OCI-LY7 (cell line): Measurements from ENCODE around the gene SMURF2.

Experiments
- EZH2phosphoT487 ChIP-seq: fragments of 200-600 bp; sonication (generic); IDR thresholded peaks from 2 replicates; pipeline ENCODE4 v1.6.1; 2018; ENCODE audit warnings: low read depth, borderline replicate concordance, mild to moderate bottlenecking, mixed run types, antibody characterized with exemption, low read length, moderate library complexity, mixed read lengths
- TF ChIP-seq, protein P1 (sequence below): fragments of 200-600 bp; sonication (generic); conservative IDR thresholded peaks from 2 replicates; pipeline ENCODE4 v1.5.1; 2014; ENCODE audit warnings: mild to moderate bottlenecking, antibody characterized with exemption, low read length, moderate library complexity, mixed read lengths

DNA sequence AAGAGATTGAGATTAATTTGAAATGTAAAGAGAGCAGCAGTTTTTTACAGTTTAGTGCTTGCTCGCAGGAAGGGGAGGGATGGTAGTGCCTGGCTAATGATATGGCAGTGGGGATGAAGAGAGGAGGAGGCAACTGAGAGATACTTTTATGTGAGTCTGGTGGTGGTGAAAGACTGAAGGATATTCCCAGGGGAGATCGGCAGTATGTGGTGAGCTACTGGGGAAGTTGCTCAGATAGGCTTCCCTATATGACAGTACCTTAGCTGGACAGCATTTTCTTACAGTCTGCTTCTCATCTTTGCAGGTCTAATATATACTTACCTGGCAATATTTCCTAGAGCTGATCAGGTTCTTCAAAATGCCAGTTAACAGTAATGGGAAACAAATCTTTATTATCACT is 146.7 kb downstream of the SMURF2 start:
- TF ChIP-seq, protein P1, sequence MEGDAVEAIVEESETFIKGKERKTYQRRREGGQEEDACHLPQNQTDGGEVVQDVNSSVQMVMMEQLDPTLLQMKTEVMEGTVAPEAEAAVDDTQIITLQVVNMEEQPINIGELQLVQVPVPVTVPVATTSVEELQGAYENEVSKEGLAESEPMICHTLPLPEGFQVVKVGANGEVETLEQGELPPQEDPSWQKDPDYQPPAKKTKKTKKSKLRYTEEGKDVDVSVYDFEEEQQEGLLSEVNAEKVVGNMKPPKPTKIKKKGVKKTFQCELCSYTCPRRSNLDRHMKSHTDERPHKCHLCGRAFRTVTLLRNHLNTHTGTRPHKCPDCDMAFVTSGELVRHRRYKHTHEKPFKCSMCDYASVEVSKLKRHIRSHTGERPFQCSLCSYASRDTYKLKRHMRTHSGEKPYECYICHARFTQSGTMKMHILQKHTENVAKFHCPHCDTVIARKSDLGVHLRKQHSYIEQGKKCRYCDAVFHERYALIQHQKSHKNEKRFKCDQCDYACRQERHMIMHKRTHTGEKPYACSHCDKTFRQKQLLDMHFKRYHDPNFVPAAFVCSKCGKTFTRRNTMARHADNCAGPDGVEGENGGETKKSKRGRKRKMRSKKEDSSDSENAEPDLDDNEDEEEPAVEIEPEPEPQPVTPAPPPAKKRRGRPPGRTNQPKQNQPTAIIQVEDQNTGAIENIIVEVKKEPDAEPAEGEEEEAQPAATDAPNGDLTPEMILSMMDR, result no peak
- no peak for TF ChIP-seq EZH2phosphoT487
